Neural crest cell (in vitro differentiated cells): ENCODE measurements around the gene COL4A6. TPM values are rescaled to one million over a fixed set of nuclear protein-coding genes. Genes with fewer than 3 reads are reported as not detected.

Experiments used
- DNase-seq: peaks from one replicate; pipeline ENCODE4 v3.0.0; 2021; ENCODE audit warnings: low read depth, mixed read lengths, low spot score
- H3K27ac Mint-ChIP-seq: one replicate; pipeline ENCODE4 v1.8.0; 2021; ENCODE audit warnings: mild to moderate bottlenecking, mixed read lengths; ENCODE audit not compliant: unreplicated experiment
- H3K27me3 Mint-ChIP-seq: 2 replicates; pipeline ENCODE4 v1.8.0; 2021; ENCODE audit warnings: low read depth, mild to moderate bottlenecking, mixed read lengths
- H3K36me3 Mint-ChIP-seq: 2 replicates; pipeline ENCODE4 v1.8.0; 2021; ENCODE audit warnings: low read depth, mild to moderate bottlenecking, mixed read lengths
- H3K4me1 Mint-ChIP-seq: 2 replicates; pipeline ENCODE4 v1.8.0; 2021; ENCODE audit warnings: mixed read lengths
- H3K4me3 Mint-ChIP-seq: one replicate; pipeline ENCODE4 v1.8.0; 2021; ENCODE audit warnings: mild to moderate bottlenecking, mixed read lengths
- H3K9me3 Mint-ChIP-seq: 2 replicates; pipeline ENCODE4 v1.8.0; 2021; ENCODE audit warnings: mixed read lengths
- total RNA-seq: library from RNA; stranded (reverse); gene quantifications from 2 replicates; pipeline ENCODE4 v1.2.1, GENCODE V29; 2021
- TF ChIP-seq, protein P1 (sequence below): fragments of 200-600 bp; sonication (generic); conservative IDR thresholded peaks from 2 replicates; pipeline ENCODE4 v1.5.0; 2021; ENCODE audit warnings: antibody characterized with exemption, mild to moderate bottlenecking

COL4A6 gene
- total RNA-seq, 1 donor from 2014 or later: 22.6 TPM

DNA sequence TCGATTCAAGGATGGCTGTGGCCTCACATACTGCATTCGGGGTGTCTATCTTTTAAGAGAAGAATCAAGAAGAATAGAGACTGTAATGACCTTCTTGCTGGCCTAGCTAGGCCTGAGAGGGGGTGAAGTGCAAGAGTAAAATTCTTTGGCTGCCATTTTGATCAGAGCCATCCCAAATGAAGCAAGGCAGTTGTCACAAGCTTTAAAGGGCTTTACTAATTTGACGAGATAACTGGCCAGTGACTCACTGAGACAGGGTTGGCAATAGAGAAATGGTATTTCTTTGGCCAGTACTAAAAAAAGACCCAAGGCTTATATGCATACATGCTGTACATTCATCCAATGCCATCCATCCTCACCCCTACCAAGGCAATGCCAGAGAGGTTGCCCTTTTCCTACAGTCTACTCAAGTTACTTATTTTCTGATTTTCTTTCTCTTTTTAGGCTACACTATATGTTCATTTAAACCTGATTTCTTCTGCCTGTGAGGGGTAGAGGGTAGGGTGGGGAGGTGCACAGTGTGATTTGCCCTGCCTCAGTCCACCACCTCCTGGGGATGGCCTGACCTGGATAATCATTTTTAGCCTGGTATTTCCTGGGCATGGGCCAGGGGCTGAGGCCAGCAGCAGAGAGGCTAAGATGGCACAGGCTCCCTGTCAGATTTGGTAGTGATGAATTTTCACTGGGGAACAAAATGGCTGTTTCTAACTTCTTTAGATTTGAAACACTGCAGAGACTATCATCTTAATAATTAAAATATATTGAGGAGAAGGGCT is 314.4 kb downstream of the COL4A6 start:
- Mint-ChIP-seq H3K4me3 (no peak overlapping the region), H3K9me3 (peaks cover under 1% of the 10 kb centered on the region), H3K27ac (no peak overlapping the region), H3K4me1 (peaks cover 9% of the 10 kb centered on the region), H3K36me3 (no peaks in the 10 kb centered on the region), H3K27me3 (no peaks in the 10 kb centered on the region)
- TF ChIP-seq, protein P1, sequence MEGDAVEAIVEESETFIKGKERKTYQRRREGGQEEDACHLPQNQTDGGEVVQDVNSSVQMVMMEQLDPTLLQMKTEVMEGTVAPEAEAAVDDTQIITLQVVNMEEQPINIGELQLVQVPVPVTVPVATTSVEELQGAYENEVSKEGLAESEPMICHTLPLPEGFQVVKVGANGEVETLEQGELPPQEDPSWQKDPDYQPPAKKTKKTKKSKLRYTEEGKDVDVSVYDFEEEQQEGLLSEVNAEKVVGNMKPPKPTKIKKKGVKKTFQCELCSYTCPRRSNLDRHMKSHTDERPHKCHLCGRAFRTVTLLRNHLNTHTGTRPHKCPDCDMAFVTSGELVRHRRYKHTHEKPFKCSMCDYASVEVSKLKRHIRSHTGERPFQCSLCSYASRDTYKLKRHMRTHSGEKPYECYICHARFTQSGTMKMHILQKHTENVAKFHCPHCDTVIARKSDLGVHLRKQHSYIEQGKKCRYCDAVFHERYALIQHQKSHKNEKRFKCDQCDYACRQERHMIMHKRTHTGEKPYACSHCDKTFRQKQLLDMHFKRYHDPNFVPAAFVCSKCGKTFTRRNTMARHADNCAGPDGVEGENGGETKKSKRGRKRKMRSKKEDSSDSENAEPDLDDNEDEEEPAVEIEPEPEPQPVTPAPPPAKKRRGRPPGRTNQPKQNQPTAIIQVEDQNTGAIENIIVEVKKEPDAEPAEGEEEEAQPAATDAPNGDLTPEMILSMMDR: no peak
- DNase-seq: no peak

DNA sequence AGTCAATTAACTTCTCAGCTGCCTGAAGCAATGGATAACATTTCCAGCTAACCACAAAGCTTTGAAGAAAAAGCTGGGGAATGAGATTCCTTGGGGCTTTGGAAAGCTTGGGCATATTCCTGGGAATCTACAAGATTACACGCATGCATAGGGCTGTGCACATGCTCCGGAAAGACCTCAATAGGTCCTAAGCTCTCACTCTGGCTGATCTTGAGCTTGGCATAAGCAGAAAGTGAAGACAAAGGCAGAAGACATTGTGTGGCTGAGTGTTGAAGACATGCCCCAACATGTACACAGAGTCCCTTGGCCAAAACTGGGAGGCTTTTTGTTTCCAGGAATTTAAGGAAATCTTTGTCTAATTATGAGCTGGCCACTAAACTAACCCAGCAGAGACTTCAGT is 315.5 kb downstream of the COL4A6 start:
- Mint-ChIP-seq H3K4me3 (no peak overlapping the region), H3K9me3 (no peaks in the 10 kb centered on the region), H3K36me3 (no peaks in the 10 kb centered on the region), H3K4me1 (peaks cover 9% of the 10 kb centered on the region), H3K27me3 (no peaks in the 10 kb centered on the region), H3K27ac (no peak overlapping the region)
- TF ChIP-seq, protein P1: no peak
- DNase-seq: no peak

DNA sequence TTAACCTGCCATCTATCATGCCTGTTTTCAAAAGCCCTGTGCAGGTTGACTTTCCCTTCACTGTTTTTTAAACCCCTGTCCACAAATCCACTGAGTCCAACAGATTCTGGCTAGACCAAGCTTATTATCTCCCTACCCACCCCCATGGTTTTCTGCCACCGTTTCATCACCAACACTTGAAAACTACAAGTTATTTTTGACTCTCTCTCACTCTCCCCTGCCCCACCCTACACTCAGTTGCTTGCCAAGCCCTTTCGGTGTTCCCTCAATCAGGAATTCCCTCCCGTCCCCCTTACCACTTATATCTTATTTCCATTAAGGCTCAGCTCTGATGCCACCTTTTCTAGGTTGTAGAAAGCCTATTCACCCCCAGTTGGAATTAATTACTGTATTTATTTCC is 316.9 kb downstream of the COL4A6 start:
- Mint-ChIP-seq H3K4me1 (peaks cover 9% of the 10 kb centered on the region), H3K27ac (no peak overlapping the region), H3K4me3 (no peak overlapping the region), H3K9me3 (no peaks in the 10 kb centered on the region), H3K36me3 (no peaks in the 10 kb centered on the region), H3K27me3 (no peaks in the 10 kb centered on the region)
- TF ChIP-seq, protein P1: no peak
- DNase-seq: no peak

DNA sequence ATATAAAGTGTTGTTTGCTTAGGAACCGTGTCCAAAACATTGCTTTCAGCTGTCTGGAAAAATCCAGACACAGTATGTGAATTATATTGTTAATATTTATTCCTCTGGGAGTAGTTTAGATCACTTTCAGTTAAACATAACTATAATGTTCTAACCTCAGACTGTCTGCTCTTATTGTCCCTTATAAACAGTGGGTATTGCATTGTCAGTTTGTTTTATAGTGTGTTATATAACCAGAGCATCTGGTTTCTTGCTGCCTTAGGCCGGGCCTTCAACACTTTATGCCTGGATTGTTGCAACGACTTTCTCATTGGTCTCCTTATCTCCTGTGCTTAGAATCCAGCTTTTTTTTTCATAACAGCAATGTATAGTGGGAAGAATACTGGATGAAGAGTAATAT is 320.2 kb downstream of the COL4A6 start:
- DNase-seq: no peak
- TF ChIP-seq, protein P1: no peak
- H3K4me1 Mint-ChIP-seq: peaks cover 9% of the 10 kb centered on the region
- H3K27me3 Mint-ChIP-seq: no peaks in the 10 kb centered on the region
- no peak overlapping the region for H3K4me3 Mint-ChIP-seq
- no peak overlapping the region for H3K27ac Mint-ChIP-seq
- no peaks in the 10 kb centered on the region for H3K9me3 Mint-ChIP-seq
- no peaks in the 10 kb centered on the region for H3K36me3 Mint-ChIP-seq

DNA sequence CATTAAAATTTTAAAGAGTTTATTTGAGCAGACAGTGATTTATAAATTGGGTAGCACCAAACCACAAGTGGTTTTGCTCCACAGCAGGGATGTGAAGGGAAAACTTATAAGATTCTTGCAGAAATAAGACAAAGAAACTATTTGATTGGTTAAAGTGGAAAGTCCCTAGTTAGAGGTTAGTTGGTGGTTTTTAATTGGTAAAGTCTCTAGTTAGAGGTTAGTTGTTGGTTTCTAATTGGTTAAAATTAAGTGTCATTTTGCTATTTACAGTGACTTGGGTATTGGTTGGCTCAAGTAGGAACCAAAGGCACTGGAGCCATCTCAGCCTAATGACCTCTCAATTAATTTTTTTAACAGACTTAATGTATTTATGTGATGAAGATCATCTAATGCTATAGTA is 323.7 kb downstream of the COL4A6 start:
- Mint-ChIP-seq H3K27ac (no peak overlapping the region), H3K4me3 (no peak overlapping the region), H3K9me3 (peaks cover 3% of the 10 kb centered on the region), H3K27me3 (no peaks in the 10 kb centered on the region), H3K36me3 (no peaks in the 10 kb centered on the region), H3K4me1 (no peaks in the 10 kb centered on the region)
- TF ChIP-seq, protein P1: no peak
- DNase-seq: no peak

Other genes starting within 250 kb of the COL4A6 start
- 96.9 and 111 TPM in 2 replicates for gene COL4A5, start 1.4 kb upstream of the COL4A6 start, total RNA-seq